CD4-positive, alpha-beta T cell (primary cell): ENCODE measurements around the gene MAGI1. TPM values are rescaled to one million over a fixed set of nuclear protein-coding genes. Genes with fewer than 3 reads are reported as not detected.

Experiments used
- ATAC-seq: fragments of 200-7000 bp; cut with Tn5 transposase; one replicate; pipeline ENCODE4 v1.10.0; 2022; ENCODE audit warnings: mild to moderate bottlenecking; ENCODE audit not compliant: poor library complexity
- CTCF ChIA-PET: fragments of 350-600 bp; sonication (Branson Sonifier 250); formaldehyde crosslinking; loops from one replicate; lab custom pipeline; 2021; ENCODE audit warnings: antibody characterized with exemption, inconsistent platforms; lab: Charles Lee
- POLR2A ChIA-PET: fragments of 350-600 bp; sonication (Branson Sonifier 250); formaldehyde crosslinking; loops from one replicate; lab custom pipeline; 2021; ENCODE audit warnings: antibody characterized with exemption, inconsistent platforms; lab: Charles Lee
- DNase-seq, 14 experiments: peaks; one replicate each; pipeline ENCODE4 v3.0.0-alpha.2; 2013 to 2020; ENCODE audit warnings: mixed read lengths in 2 of 14
- H3K27ac ChIP-seq, 2 donors: one replicate each; pipeline versions ENCODE4 v1.5.1 to v1.7.0; 2013; ENCODE audit warnings: low read length in 2 of 2, low read depth in 1 of 2, mild to moderate bottlenecking in 1 of 2
- H3K27me3 ChIP-seq, 2 experiments: 1 replicate in 1 of 2; 2 replicates in 1 of 2; pipeline versions ENCODE4 v1.6.1 to v1.7.0; 2013; ENCODE audit warnings: low read length in 2 of 2, control low read depth in 1 of 2, mild to moderate bottlenecking in 1 of 2, moderate library complexity in 1 of 2; ENCODE audit not compliant: insufficient read depth in 2 of 2, control insufficient read depth in 1 of 2
- H3K36me3 ChIP-seq: one replicate; pipeline ENCODE4 v1.6.1; 2013; ENCODE audit warnings: low read length, control low read depth; ENCODE audit not compliant: insufficient read depth
- H3K4me1 ChIP-seq: one replicate; pipeline ENCODE4 v1.6.1; 2013; ENCODE audit warnings: low read length, control low read depth; ENCODE audit not compliant: insufficient read depth
- H3K4me3 ChIP-seq: one replicate; pipeline ENCODE4 v1.5.1; 2013; ENCODE audit warnings: mild to moderate bottlenecking, low read length, moderate library complexity
- H3K9me3 ChIP-seq, 2 experiments: 1 replicate in 1 of 2; 2 replicates in 1 of 2; pipeline versions ENCODE4 v1.6.1 to v1.7.0; 2013; ENCODE audit warnings: low read length in 2 of 2, mild to moderate bottlenecking in 2 of 2, control low read depth in 1 of 2, moderate library complexity in 1 of 2; ENCODE audit not compliant: control insufficient read depth in 1 of 2, insufficient read depth in 1 of 2
- H3K27ac Mint-ChIP-seq: one replicate; pipeline ENCODE4 v1.8.0; 2020; ENCODE audit warnings: mixed read lengths
- H3K27me3 Mint-ChIP-seq: one replicate; pipeline ENCODE4 v1.8.0; 2021; ENCODE audit warnings: mixed read lengths
- H3K36me3 Mint-ChIP-seq: one replicate; pipeline ENCODE4 v1.8.0; 2021; ENCODE audit warnings: low read depth, mixed read lengths
- H3K4me1 Mint-ChIP-seq: one replicate; pipeline ENCODE4 v1.8.0; 2021; ENCODE audit warnings: low read depth, mixed read lengths
- H3K4me3 Mint-ChIP-seq: one replicate; pipeline ENCODE4 v1.8.0; 2020; ENCODE audit warnings: mild to moderate bottlenecking, mixed read lengths
- H3K9me3 Mint-ChIP-seq: one replicate; pipeline ENCODE4 v1.8.0; 2020; ENCODE audit warnings: mixed read lengths
- CTCF ChIP-seq: fragments of 200-600 bp; IDR thresholded peaks from one replicate; pipeline ENCODE4 v1.8.0; 2022; ENCODE audit warnings: antibody characterized with exemption, mild to moderate bottlenecking
- intact Hi-C, 2 experiments: fragments of 100-400 bp; cut with DNase I in 1 of 2; cut with micrococcal nuclease in 1 of 2; formaldehyde crosslinking; loops; one replicate each; pipeline versions ENCODE4 v1.15.1 to v1.9.0; 2023 to 2025; cut with DNase I, micrococcal nuclease
- total RNA-seq, 174 experiments: library from RNA in 2 of 174; stranded (reverse) in 2 of 174; gene quantifications; one replicate each; pipeline ENCODE4 v1.2.3 and lab custom pipeline; 2021 to 2026

MAGI1 gene
- total RNA-seq, 2 experiments from 2014 or later = not detected

- CTCF ChIA-PET = no interaction called here
- TF ChIP-seq CTCF = no peak
- H3K27me3 Mint-ChIP-seq = peaks cover 3% of the 10 kb centered on the region
These were observed 111.1 kb downstream of the MAGI1 start for GRCh38 chr3:65927576-65927975.

GRCh38 chr3:65925254-65925954, 113.3 kb downstream of the MAGI1 start:
- Histone ChIP-seq H3K27ac (no peak overlapping the region), H3K4me1 (no peaks in the 10 kb centered on the region), H3K4me3 (no peak overlapping the region), H3K27me3 (no peaks in the 10 kb centered on the region), H3K36me3 (no peaks in the 10 kb centered on the region), H3K9me3 (peaks cover 0 to 9% of the 10 kb centered on the region in 2 experiments)
- H3K4me1 Mint-ChIP-seq = no peaks in the 10 kb centered on the region
- intact Hi-C loops = no loop called here
- H3K27ac Mint-ChIP-seq = no peak overlapping the region
- ATAC-seq (no peak), DNase-seq (no peak)
- no peak overlapping the region for H3K4me3 Mint-ChIP-seq
- ChIA-PET CTCF (no interaction called here), POLR2A (no interaction called here)
- peaks cover 3% of the 10 kb centered on the region for H3K27me3 Mint-ChIP-seq
- H3K9me3 Mint-ChIP-seq = peaks cover 2% of the 10 kb centered on the region
- TF ChIP-seq CTCF = no peak
- no peaks in the 10 kb centered on the region for H3K36me3 Mint-ChIP-seq

More at GRCh38 chr3:65927576-65927975, 111.1 kb downstream of the MAGI1 start:
- H3K4me3 Mint-ChIP-seq = no peak overlapping the region
- Histone ChIP-seq H3K27me3 (no peaks in the 10 kb centered on the region), H3K4me3 (no peak overlapping the region), H3K9me3 (peaks cover 0 to 9% of the 10 kb centered on the region in 2 experiments), H3K4me1 (no peaks in the 10 kb centered on the region), H3K36me3 (no peaks in the 10 kb centered on the region), H3K27ac (no peak overlapping the region)
- intact Hi-C loops = no loop called here
- no peaks in the 10 kb centered on the region for H3K4me1 Mint-ChIP-seq
- H3K9me3 Mint-ChIP-seq = peaks cover 4% of the 10 kb centered on the region
- H3K27ac Mint-ChIP-seq = no peak overlapping the region
- POLR2A ChIA-PET = no interaction called here
- no peak for DNase-seq
- no peak for ATAC-seq
- no peaks in the 10 kb centered on the region for H3K36me3 Mint-ChIP-seq

GRCh38 chr3:65924762-65925161, 114.0 kb downstream of the MAGI1 start:
- Mint-ChIP-seq H3K36me3 (no peaks in the 10 kb centered on the region), H3K4me3 (no peak overlapping the region), H3K27me3 (peaks cover 3% of the 10 kb centered on the region), H3K9me3 (peaks cover 2% of the 10 kb centered on the region), H3K27ac (no peak overlapping the region), H3K4me1 (no peaks in the 10 kb centered on the region)
- Histone ChIP-seq H3K27me3 (no peaks in the 10 kb centered on the region), H3K36me3 (no peaks in the 10 kb centered on the region), H3K4me1 (no peaks in the 10 kb centered on the region), H3K9me3 (peaks cover 0 to 4% of the 10 kb centered on the region in 2 experiments), H3K4me3 (no peak overlapping the region), H3K27ac (no peak overlapping the region)
- intact Hi-C loops = no loop called here
- CTCF ChIA-PET = no interaction called here
- DNase-seq = no peak
- no peak for TF ChIP-seq CTCF
- POLR2A ChIA-PET = no interaction called here
- no peak for ATAC-seq
